GM20431 (cell line): ENCODE results near the gene SYCE3.

Experiments
- in situ Hi-C: fragments of 300-500 bp; cut with MseI, MboI; formaldehyde crosslinking; loops from one replicate; pipeline ENCODE4 v1.15.0; 2020; ENCODE audit warnings: low sequenced_read_pairs; ENCODE audit not compliant: unreplicated experiment

The SYCE3 gene

GRCh38 chr22:50505776-50506610, 56.7 kb downstream of the SYCE3 start:
- in situ Hi-C loops: no loop called here

DNA sequence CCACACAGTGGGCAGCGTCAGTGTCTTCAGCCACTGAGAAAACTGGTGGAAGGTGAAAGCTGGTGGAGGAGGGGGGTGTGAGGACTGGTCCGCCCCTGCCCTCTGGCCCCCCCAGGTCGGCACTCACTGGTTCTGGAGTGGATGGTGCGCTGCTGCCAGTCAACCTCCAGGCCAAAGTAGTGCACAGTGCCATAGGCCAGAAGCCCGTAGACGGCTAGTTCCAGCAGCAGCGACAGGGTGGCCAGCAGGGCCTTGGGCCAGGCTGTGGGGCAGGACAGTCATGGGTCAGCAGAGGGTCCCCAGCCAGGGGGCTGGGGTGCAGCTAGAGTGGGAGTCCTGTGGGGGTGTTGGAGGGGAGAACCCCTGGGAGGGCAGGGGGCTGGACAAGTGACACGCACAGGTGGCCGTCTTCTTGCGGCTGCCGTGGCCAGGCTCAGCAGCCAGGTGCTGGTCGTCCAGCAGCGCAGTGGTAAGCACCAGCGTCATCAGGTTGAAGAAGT, 57.4 kb downstream of the SYCE3 start:
- in situ Hi-C loops: no loop called here

DNA sequence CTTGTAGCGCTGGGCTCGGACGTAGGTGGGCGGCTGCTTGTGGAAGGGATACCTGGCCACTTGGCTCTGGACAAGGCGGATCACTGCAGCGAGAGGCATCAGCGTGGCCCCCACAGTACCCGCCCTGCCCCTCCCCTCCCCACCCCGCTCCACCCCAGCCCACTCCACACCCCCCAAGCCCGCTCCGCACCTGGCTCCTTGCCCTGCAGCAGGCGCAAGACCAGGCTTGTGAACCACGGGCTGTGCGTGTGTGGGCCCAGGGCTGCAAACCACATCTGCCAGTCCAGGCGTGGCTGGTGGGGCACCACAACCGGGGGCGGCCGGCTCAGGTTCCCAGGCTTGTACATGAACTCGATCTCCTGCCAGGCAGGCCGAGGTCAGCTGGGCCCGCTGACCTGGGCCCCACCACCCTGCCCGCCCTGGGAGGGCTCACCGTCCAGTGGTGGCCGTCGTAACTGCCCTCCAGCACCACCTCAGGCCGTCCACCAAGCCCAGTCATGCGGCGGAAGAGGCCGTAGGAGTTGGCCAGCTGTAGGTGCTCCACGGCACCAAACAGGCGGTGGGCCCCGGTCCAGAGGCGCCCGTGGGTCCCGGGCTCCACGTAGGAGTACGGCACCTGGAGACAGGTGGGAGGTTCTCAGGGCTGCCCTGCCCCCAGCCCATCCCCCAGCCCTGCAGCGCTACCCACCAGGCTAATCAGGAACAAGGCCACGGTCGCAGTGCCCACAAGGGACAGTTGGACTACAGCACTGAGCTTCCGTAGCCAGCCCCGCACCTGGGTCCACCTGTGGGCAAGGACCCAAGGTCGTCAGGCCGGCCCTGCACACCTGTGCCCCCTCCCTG, 58.1 kb downstream of the SYCE3 start:
- in situ Hi-C loops: no loop called here

GRCh38 chr22:50503475-50504145, 59.1 kb downstream of the SYCE3 start:
- in situ Hi-C loops: no loop called here

- in situ Hi-C loops: no loop called here
Observed at GRCh38 chr22:50502628-50503474, 59.9 kb downstream of the SYCE3 start.

DNA sequence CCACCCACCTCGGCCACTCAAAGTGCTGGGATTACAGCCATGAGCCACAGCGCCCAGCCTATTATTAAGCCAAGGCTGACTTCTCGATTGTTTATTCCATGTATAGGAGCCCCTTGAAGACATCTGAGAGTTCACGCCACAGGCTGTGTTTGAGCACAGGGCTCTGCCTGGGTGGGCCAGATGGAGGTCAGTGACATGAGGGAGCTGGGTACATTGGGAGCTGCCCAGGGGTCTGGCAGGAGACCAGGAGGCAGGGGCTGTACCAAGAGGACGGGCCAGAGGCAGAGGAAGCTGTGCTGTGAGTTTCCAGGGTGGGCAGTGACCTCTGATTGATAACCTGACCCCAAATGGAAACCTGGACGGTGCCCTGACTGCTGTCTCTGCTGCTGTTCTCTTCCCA, 60.6 kb downstream of the SYCE3 start:
- in situ Hi-C loops: no loop called here
